Transverse colon (tissue), 4 donors: Measurements from ENCODE around the gene KCNQ2.

ENCODE experiments used
- CTCF ChIP-seq, 5 experiments: fragments of 200-600 bp in 3 of 5; fragments of 450-650 bp in 2 of 5; sonication (generic) in 3 of 5; IDR thresholded peaks; 1 replicate in 2 of 5; 2 replicates in 3 of 5; pipeline ENCODE4 v1.5.1; 2016 to 2017; ENCODE audit warnings: antibody characterized with exemption in 5 of 5, inconsistent platforms in 3 of 5, mild to moderate bottlenecking in 2 of 5, moderate library complexity in 1 of 5
- POLR2A ChIP-seq: fragments of 450-650 bp; IDR thresholded peaks from one replicate; pipeline ENCODE4 v1.6.1; 2016; ENCODE audit warnings: antibody characterized with exemption, mild to moderate bottlenecking, moderate library complexity
- POLR2AphosphoS5 ChIP-seq, 3 donors: sonication (generic); formaldehyde crosslinking; IDR thresholded peaks; one replicate each; pipeline ENCODE4 v1.6.1; 2016; ENCODE audit warnings: antibody characterized with exemption in 3 of 3

- TF ChIP-seq CTCF (IDR thresholded peaks at IDR 0.05) (no peak), POLR2A (no peak), POLR2AphosphoS5 (IDR thresholded peaks at IDR 0.05) (no peak)
Measured at GRCh38 chr20:63498960-63499337, 26.5 kb upstream of the KCNQ2 start, which contains the start of gene EEF1A2.
